GM12878 (cell line): ENCODE results near the gene SMIM35. TPM values are rescaled to one million over a fixed set of nuclear protein-coding genes. Genes with fewer than 3 reads are reported as not detected.
A peak's percentile ranks its signal among the peaks of the same experiment; 100 is the strongest.

Experiments used
- CEBPB ChIP-seq, 2 experiments: fragments of 150-350 bp in 1 of 2; IDR thresholded peaks; 2 replicates each; pipeline ENCODE4 v1.6.1; 2012 to 2014; ENCODE audit warnings: low read depth in 2 of 2, low read length in 2 of 2, borderline replicate concordance in 1 of 2, inconsistent platforms in 1 of 2
- CHD2 ChIP-seq: IDR thresholded peaks from 2 replicates; pipeline ENCODE4 v1.6.1; 2011; ENCODE audit warnings: low read depth, low read length, improper control_type of control experiment, borderline replicate concordance
- CREB1 ChIP-seq: IDR thresholded peaks from 2 replicates; pipeline ENCODE4 v1.6.1; 2012; ENCODE audit warnings: low read depth, mild to moderate bottlenecking, inconsistent platforms
- IRF4 ChIP-seq: IDR thresholded peaks from 2 replicates; pipeline ENCODE4 v1.6.1; 2011; ENCODE audit warnings: low read depth, low read length
- JUNB ChIP-seq: IDR thresholded peaks from 2 replicates; pipeline ENCODE4 v1.6.1; 2016; ENCODE audit warnings: antibody characterized with exemption, mild to moderate bottlenecking
- LARP7 ChIP-seq: fragments of 450-650 bp; IDR thresholded peaks from 2 replicates; pipeline ENCODE4 v1.6.1; 2017; ENCODE audit warnings: mild to moderate bottlenecking
- NBN ChIP-seq: fragments of 450-650 bp; IDR thresholded peaks from 2 replicates; pipeline ENCODE4 v1.6.1; 2016
- NFYA ChIP-seq: IDR thresholded peaks from 2 replicates; pipeline ENCODE4 v1.6.1; 2011; ENCODE audit warnings: low read depth, mild to moderate bottlenecking, low read length, improper control_type of control experiment, borderline replicate concordance
- NR2C1 ChIP-seq: fragments of 450-650 bp; IDR thresholded peaks from 2 replicates; pipeline ENCODE4 v1.6.1; 2017; ENCODE audit warnings: antibody characterized with exemption, mild to moderate bottlenecking, moderate library complexity
- NR2C2 ChIP-seq: IDR thresholded peaks from 2 replicates; pipeline ENCODE4 v1.6.1; 2011; ENCODE audit warnings: borderline replicate concordance, low read depth; ENCODE audit not compliant: control insufficient read depth, insufficient read length
- NR2F1 ChIP-seq: fragments of 450-650 bp; conservative IDR thresholded peaks from 2 replicates; pipeline ENCODE4 v1.6.1; 2017; ENCODE audit warnings: mild to moderate bottlenecking
- POLR2AphosphoS2 ChIP-seq: IDR thresholded peaks from 2 replicates; pipeline ENCODE4 v1.6.1; 2011; ENCODE audit warnings: low read depth, mild to moderate bottlenecking, low read length, improper control_type of control experiment, moderate library complexity
- RUNX3 ChIP-seq: IDR thresholded peaks from 2 replicates; pipeline ENCODE4 v1.6.1; 2012; ENCODE audit warnings: low read length, inconsistent platforms
- TCF7 ChIP-seq: IDR thresholded peaks from 2 replicates; pipeline ENCODE4 v1.6.1; 2014; ENCODE audit warnings: antibody characterized with exemption, borderline replicate concordance
- YY1 ChIP-seq: IDR thresholded peaks from 2 replicates; pipeline ENCODE4 v1.6.1; 2011; ENCODE audit warnings: low read depth, mild to moderate bottlenecking, low read length
- ZSCAN29 ChIP-seq: fragments of 450-650 bp; IDR thresholded peaks from 2 replicates; pipeline ENCODE4 v1.6.1; 2017; ENCODE audit warnings: mild to moderate bottlenecking, moderate library complexity
- polyA plus RNA-seq, 11 experiments: library from polyadenylated mRNA; depleted of rRNA in 4 of 11; unstranded in 6 of 11; stranded (reverse) in 5 of 11; fragments of >200 nt; fragmentation: Nextera tagmentation in 4 of 11; fragmentation: Illumina TruSeq in 1 of 11; extraction: Ambion mirVana in 4 of 11; extraction: Trizol in 1 of 11; gene quantifications; 1 replicate in 1 of 11; 2 replicates in 10 of 11; pipeline versions ENCODE4 v1.2.1 to v1.2.3, GENCODE V29; 2011 to 2016; ENCODE audit warnings: inconsistent platforms in 2 of 11, missing spikeins in 2 of 11, low read depth in 1 of 11
- total RNA-seq, 4 experiments: library from RNA; depleted of rRNA in 3 of 4; stranded (reverse); fragments of >200 nt in 3 of 4; fragmentation: Illumina TruSeq in 1 of 4; extraction: Trizol in 1 of 4; gene quantifications; 2 replicates each; pipeline versions ENCODE4 v1.2.1 to v1.2.3, GENCODE V29; 2013 to 2021
- TF ChIP-seq, protein P1 (sequence below): fragments of 450-650 bp; formaldehyde crosslinking; IDR thresholded peaks from 2 replicates; pipeline ENCODE4 v1.5.0; 2022; ENCODE audit warnings: mild to moderate bottlenecking, missing genetic modification characterization
- TF ChIP-seq, protein P2 (sequence below): fragments of 450-650 bp; IDR thresholded peaks from 2 replicates; pipeline ENCODE4 v1.6.1; 2017; ENCODE audit warnings: mild to moderate bottlenecking, low read depth, inconsistent platforms; ENCODE audit not compliant: poor library complexity, severe bottlenecking
- TF ChIP-seq, protein P3 (sequence below): IDR thresholded peaks from 2 replicates; pipeline ENCODE4 v1.6.1; 2011; ENCODE audit warnings: low read depth, mild to moderate bottlenecking, low read length, moderate library complexity, borderline replicate concordance; ENCODE audit errors: extremely low read depth
- TF ChIP-seq, protein P4 (sequence below): fragments of 450-650 bp; formaldehyde crosslinking; IDR thresholded peaks from 2 replicates; pipeline ENCODE4 v1.4.0; 2022; ENCODE audit warnings: mild to moderate bottlenecking, moderate library complexity
- TF ChIP-seq, protein P5 (sequence below): IDR thresholded peaks from 2 replicates; pipeline ENCODE4 v1.6.1; 2012; ENCODE audit warnings: low read length, inconsistent platforms

Gene SMIM35
- total and polyA plus RNA-seq, 10 of the 15 experiments (the other 5 are each of a cell fraction or from before 2014, with no cell fraction given): 0.02 to 1.1 (median 0.05) TPM; not detected in 5

DNA sequence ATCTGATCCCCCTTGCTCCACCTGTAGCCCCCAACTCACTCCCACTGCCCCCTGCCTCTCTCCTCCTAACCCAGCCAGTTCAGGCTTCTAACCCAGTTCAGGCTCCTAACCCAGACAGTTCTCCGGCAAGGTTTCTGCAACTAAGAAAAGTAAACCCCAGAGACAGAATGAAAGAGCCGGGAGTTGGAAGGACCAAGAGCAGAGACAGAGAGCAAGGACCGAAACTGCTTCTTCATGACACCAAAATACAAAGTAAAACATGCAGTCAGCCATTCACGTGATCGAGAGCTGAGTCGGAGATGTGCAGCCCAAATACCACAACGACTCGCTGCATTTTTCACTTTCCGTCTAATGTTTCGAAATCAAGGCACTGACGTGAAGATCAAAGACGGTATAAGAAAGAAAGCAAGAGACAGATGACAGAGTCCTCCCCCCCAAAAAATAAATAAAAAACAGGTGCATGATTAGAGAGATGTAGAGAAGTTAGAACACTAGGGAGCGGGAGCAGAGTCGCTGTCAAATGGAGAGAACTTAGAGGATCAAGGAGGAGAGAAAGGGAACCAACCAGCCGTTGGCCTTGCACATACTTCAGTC lies 99.7 kb downstream of the SMIM35 start (continued):
- TF ChIP-seq NFYA: no peak
- TF ChIP-seq, protein P1, sequence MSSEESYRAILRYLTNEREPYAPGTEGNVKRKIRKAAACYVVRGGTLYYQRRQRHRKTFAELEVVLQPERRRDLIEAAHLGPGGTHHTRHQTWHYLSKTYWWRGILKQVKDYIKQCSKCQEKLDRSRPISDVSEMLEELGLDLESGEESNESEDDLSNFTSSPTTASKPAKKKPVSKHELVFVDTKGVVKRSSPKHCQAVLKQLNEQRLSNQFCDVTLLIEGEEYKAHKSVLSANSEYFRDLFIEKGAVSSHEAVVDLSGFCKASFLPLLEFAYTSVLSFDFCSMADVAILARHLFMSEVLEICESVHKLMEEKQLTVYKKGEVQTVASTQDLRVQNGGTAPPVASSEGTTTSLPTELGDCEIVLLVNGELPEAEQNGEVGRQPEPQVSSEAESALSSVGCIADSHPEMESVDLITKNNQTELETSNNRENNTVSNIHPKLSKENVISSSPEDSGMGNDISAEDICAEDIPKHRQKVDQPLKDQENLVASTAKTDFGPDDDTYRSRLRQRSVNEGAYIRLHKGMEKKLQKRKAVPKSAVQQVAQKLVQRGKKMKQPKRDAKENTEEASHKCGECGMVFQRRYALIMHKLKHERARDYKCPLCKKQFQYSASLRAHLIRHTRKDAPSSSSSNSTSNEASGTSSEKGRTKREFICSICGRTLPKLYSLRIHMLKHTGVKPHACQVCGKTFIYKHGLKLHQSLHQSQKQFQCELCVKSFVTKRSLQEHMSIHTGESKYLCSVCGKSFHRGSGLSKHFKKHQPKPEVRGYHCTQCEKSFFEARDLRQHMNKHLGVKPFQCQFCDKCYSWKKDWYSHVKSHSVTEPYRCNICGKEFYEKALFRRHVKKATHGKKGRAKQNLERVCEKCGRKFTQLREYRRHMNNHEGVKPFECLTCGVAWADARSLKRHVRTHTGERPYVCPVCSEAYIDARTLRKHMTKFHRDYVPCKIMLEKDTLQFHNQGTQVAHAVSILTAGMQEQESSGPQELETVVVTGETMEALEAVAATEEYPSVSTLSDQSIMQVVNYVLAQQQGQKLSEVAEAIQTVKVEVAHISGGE: no peak
- TF ChIP-seq, protein P2, sequence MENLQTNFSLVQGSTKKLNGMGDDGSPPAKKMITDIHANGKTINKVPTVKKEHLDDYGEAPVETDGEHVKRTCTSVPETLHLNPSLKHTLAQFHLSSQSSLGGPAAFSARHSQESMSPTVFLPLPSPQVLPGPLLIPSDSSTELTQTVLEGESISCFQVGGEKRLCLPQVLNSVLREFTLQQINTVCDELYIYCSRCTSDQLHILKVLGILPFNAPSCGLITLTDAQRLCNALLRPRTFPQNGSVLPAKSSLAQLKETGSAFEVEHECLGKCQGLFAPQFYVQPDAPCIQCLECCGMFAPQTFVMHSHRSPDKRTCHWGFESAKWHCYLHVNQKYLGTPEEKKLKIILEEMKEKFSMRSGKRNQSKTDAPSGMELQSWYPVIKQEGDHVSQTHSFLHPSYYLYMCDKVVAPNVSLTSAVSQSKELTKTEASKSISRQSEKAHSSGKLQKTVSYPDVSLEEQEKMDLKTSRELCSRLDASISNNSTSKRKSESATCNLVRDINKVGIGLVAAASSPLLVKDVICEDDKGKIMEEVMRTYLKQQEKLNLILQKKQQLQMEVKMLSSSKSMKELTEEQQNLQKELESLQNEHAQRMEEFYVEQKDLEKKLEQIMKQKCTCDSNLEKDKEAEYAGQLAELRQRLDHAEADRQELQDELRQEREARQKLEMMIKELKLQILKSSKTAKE: peak; percentile 84
- TF ChIP-seq POLR2AphosphoS2: no peak
- no peak for TF ChIP-seq NR2F1
- TF ChIP-seq, protein P3, sequence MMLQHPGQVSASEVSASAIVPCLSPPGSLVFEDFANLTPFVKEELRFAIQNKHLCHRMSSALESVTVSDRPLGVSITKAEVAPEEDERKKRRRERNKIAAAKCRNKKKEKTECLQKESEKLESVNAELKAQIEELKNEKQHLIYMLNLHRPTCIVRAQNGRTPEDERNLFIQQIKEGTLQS: no peak
- TF ChIP-seq YY1: peak; percentile 65; the same call in 1 of the 2 replicates
- peak; percentile 49 for TF ChIP-seq JUNB
- TF ChIP-seq NR2C2: no peak
- TF ChIP-seq RUNX3: peak; percentile 94
- TF ChIP-seq LARP7: no peak
- 0 out of 2 replicates have a peak, but pooled peaks have one; percentile 46 for TF ChIP-seq NBN
- TF ChIP-seq, protein P4, sequence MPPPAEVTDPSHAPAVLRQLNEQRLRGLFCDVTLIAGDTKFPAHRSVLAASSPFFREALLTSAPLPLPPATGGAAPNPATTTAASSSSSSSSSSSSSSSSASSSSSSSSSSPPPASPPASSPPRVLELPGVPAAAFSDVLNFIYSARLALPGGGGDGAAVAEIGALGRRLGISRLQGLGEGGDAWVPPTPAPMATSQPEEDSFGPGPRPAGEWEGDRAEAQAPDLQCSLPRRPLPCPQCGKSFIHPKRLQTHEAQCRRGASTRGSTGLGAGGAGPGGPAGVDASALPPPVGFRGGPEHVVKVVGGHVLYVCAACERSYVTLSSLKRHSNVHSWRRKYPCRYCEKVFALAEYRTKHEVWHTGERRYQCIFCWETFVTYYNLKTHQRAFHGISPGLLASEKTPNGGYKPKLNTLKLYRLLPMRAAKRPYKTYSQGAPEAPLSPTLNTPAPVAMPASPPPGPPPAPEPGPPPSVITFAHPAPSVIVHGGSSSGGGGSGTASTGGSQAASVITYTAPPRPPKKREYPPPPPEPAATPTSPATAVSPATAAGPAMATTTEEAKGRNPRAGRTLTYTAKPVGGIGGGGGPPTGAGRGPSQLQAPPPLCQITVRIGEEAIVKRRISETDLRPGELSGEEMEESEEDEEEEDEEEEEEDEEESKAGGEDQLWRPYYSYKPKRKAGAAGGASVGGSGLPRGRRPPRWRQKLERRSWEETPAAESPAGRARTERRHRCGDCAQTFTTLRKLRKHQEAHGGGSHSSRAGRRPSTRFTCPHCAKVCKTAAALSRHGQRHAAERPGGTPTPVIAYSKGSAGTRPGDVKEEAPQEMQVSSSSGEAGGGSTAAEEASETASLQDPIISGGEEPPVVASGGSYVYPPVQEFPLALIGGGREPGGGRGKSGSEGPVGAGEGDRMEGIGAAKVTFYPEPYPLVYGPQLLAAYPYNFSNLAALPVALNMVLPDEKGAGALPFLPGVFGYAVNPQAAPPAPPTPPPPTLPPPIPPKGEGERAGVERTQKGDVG (CRISPR knock-in tag): no peak
- peak; percentile 77 for TF ChIP-seq CREB1
- TF ChIP-seq, protein P5, sequence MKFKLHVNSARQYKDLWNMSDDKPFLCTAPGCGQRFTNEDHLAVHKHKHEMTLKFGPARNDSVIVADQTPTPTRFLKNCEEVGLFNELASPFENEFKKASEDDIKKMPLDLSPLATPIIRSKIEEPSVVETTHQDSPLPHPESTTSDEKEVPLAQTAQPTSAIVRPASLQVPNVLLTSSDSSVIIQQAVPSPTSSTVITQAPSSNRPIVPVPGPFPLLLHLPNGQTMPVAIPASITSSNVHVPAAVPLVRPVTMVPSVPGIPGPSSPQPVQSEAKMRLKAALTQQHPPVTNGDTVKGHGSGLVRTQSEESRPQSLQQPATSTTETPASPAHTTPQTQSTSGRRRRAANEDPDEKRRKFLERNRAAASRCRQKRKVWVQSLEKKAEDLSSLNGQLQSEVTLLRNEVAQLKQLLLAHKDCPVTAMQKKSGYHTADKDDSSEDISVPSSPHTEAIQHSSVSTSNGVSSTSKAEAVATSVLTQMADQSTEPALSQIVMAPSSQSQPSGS: peak; percentile 60
- no peak for TF ChIP-seq NR2C1
- TF ChIP-seq TCF7: peak; percentile 77
- TF ChIP-seq ZSCAN29: no peak
- peak; percentile 80 for TF ChIP-seq IRF4
- TF ChIP-seq CEBPB (IDR thresholded peaks at IDR 0.05; ENCODE audit: borderline replicate concordance in 1 of 2, low read depth in 2 of 2, low read length in 2 of 2): peak in 1 of 2 experiments; percentile 45; a peak in 1 of 4 replicates
- no peak for TF ChIP-seq CHD2
